ENCODE measurements around the gene LBX1.

The LBX1 gene

DNA sequence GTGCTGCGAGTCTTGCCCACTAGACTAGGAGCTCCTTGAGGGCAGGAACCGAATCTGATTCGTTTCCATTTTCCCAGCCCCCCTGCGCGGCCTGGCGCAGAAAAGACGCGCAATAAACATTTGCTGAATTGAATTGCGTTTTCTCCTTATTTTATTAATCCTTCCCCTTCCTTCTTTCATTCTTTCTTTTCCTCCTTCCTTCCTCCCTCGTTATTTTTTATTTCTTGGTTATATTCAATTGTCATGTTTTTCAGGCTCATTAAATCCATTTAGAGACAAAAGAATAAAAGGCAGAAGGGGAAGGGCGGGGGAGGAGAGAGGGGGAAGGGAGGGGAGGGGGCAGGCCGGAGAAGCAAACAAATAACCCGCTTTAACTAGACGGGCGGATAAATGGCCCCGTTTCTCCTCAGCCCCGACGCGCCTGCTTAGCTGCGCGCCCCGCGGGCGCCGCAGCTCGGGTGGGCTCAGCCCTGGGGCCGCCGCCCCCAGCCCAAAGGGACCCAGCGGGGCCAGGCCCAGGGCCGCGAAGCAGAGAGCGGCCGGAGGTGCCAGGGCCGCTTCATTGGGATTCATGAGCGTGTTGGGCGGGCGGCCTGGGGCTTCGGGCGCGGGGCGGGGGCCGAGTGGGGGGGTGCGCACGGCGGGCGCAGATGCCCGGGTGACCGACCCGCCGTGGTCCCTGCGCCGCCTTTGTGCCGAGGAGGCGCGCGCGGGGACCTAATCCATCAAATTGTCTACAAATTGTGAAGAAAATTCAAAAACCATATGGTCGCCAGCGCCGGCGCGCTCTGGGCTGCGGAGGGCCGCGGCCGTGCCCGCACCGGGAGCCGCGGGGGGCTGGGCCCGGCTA is 5.0 kb downstream of the LBX1 start:
- ATAC-seq (ENCODE audit: insufficient read depth, low read depth), result no peak
- Histone ChIP-seq H3K4me1 (ENCODE audit: insufficient read depth, low read length) (no peaks in the 10 kb centered on the region), H3K27me3 (ENCODE audit: insufficient read depth, low read length, poor library complexity) (peaks cover 27% of the 10 kb centered on the region), H3K4me2 (ENCODE audit: insufficient read depth, low read length) (no peak overlapping the region), H3K27ac (ENCODE audit: low read length) (no peak overlapping the region), H4K20me1 (ENCODE audit: insufficient read depth, low read length) (peaks cover 5% of the 10 kb centered on the region; the same call in 1 of the 2 replicates), H2AFZ (ENCODE audit: low read depth, low read length) (no peak overlapping the region), H3K4me3 (ENCODE audit: low read depth in 1 of 2, low read length in 2 of 2) (no peak overlapping the region), H3K9me3 (ENCODE audit: insufficient read depth, low read length, severe bottlenecking) (no peaks in the 10 kb centered on the region), H3K79me2 (ENCODE audit: insufficient read depth, low read length) (no peaks in the 10 kb centered on the region), H3K9ac (ENCODE audit: low read depth, low read length) (no peak overlapping the region), H3K36me3 (ENCODE audit: insufficient read depth, low read length) (no peaks in the 10 kb centered on the region)
- TF ChIP-seq, protein P1, sequence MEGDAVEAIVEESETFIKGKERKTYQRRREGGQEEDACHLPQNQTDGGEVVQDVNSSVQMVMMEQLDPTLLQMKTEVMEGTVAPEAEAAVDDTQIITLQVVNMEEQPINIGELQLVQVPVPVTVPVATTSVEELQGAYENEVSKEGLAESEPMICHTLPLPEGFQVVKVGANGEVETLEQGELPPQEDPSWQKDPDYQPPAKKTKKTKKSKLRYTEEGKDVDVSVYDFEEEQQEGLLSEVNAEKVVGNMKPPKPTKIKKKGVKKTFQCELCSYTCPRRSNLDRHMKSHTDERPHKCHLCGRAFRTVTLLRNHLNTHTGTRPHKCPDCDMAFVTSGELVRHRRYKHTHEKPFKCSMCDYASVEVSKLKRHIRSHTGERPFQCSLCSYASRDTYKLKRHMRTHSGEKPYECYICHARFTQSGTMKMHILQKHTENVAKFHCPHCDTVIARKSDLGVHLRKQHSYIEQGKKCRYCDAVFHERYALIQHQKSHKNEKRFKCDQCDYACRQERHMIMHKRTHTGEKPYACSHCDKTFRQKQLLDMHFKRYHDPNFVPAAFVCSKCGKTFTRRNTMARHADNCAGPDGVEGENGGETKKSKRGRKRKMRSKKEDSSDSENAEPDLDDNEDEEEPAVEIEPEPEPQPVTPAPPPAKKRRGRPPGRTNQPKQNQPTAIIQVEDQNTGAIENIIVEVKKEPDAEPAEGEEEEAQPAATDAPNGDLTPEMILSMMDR (IDR thresholded peaks at IDR 0.05; ENCODE audit: borderline replicate concordance, extremely low read depth, low read length, poor library complexity, severe bottlenecking), result no peak
- TF ChIP-seq EZH2 (IDR thresholded peaks at IDR 0.05; ENCODE audit: borderline replicate concordance, low read depth, low read length, severe bottlenecking), result no peak
- DNase-seq, result no peak

DNA sequence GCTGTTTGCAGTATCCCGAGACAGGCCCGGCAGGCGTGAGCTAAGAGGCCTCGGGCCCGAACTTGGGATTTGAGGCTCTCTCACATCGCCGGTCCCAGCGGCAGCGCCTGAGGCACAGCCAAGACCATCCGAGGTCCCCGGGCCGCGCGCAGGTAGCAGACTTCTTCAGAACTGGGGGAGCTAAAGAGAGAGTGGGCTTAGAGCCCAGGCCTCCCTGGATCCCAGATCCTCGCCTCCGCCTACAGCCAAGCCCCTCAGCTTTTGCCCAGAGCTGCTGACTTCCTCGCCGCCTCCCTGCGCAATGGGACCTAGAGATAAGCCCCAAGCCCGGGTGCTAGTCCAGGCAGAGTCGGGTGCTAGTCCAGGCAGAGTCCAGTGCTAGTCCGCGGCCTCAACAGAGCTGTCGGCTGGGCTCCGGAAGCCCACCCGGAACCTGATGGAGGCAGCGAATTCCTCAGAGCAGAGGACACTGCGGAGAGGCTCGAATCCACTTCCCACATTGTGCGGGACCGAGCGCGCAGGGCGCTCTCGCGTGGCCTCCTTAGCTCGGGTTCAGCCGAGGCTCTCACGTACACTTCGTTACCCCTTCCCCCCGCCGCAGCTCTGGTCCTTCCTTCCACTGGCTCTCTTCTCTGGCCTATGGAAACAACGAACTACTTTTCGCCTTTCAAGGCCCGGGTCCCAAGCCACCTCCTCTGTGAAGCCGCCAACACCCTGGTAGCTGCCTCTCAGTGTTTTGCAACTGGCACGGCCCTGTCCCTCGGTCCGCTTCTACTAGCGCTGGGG is 5.8 kb downstream of the LBX1 start:
- H3K27me3 ChIP-seq (ENCODE audit: insufficient read depth, low read length, poor library complexity), result peaks cover 29% of the 10 kb centered on the region
- H4K20me1 ChIP-seq (ENCODE audit: insufficient read depth, low read length), result peaks cover 5% of the 10 kb centered on the region; the same call in 1 of the 2 replicates
- no peak overlapping the region for H2AFZ ChIP-seq (ENCODE audit: low read depth, low read length)
- H3K27ac ChIP-seq (ENCODE audit: low read length), result no peak overlapping the region
- no peak overlapping the region for H3K9ac ChIP-seq (ENCODE audit: low read depth, low read length)
- H3K79me2 ChIP-seq (ENCODE audit: insufficient read depth, low read length), result no peaks in the 10 kb centered on the region
- no peaks in the 10 kb centered on the region for H3K4me1 ChIP-seq (ENCODE audit: insufficient read depth, low read length)
- no peak overlapping the region for H3K4me2 ChIP-seq (ENCODE audit: insufficient read depth, low read length)
- no peak for TF ChIP-seq EZH2 (IDR thresholded peaks at IDR 0.05; ENCODE audit: borderline replicate concordance, low read depth, low read length, severe bottlenecking)
- TF ChIP-seq, protein P1 (IDR thresholded peaks at IDR 0.05; ENCODE audit: borderline replicate concordance, extremely low read depth, low read length, poor library complexity, severe bottlenecking), result no peak
- H3K9me3 ChIP-seq (ENCODE audit: insufficient read depth, low read length, severe bottlenecking), result no peaks in the 10 kb centered on the region
- H3K36me3 ChIP-seq (ENCODE audit: insufficient read depth, low read length), result no peaks in the 10 kb centered on the region
- no peak for ATAC-seq (ENCODE audit: insufficient read depth, low read depth)
- DNase-seq, result no peak
- H3K4me3 ChIP-seq (ENCODE audit: low read depth in 1 of 2, low read length in 2 of 2), result no peak overlapping the region

DNA sequence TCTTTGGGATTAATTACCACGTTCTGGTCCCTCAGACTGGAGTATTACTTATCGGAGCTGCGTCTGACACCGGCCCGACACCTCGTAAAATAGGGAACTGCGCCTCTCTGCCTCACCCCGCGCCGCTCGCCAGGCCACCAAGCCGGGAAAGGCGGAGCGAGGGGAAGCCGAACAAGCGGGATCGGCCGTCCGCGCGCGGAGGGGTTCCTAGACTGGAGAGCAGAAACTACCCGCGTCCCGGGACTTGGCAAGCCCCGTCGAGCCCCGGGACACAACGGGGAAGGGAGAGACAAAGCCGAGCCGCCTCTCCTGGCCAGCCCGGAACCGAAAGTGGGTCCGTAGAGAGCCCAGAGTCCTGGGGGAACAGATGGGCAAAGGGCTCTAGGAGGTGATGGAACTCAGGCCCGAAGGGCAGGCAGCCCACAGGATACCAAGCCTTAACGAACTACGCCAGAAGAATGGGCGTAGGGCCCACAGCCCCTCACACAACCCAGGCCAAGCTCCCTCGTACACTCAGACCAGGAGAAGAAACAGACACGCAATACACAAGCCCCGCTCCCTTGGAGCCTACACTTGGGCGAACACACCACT is 6.5 kb downstream of the LBX1 start:
- H3K4me2 ChIP-seq (ENCODE audit: insufficient read depth, low read length), result no peak overlapping the region
- no peaks in the 10 kb centered on the region for H3K9me3 ChIP-seq (ENCODE audit: insufficient read depth, low read length, severe bottlenecking)
- DNase-seq, result no peak
- H3K4me3 ChIP-seq (ENCODE audit: low read depth in 1 of 2, low read length in 2 of 2), result no peak overlapping the region
- H3K27ac ChIP-seq (ENCODE audit: low read length), result no peak overlapping the region
- ATAC-seq (ENCODE audit: insufficient read depth, low read depth), result no peak
- H3K9ac ChIP-seq (ENCODE audit: low read depth, low read length), result no peak overlapping the region
- H3K27me3 ChIP-seq (ENCODE audit: insufficient read depth, low read length, poor library complexity), result peaks cover 30% of the 10 kb centered on the region
- no peaks in the 10 kb centered on the region for H3K36me3 ChIP-seq (ENCODE audit: insufficient read depth, low read length)
- TF ChIP-seq, protein P1 (IDR thresholded peaks at IDR 0.05; ENCODE audit: borderline replicate concordance, extremely low read depth, low read length, poor library complexity, severe bottlenecking), result no peak
- no peak overlapping the region for H2AFZ ChIP-seq (ENCODE audit: low read depth, low read length)
- no peaks in the 10 kb centered on the region for H3K79me2 ChIP-seq (ENCODE audit: insufficient read depth, low read length)
- no peaks in the 10 kb centered on the region for H3K4me1 ChIP-seq (ENCODE audit: insufficient read depth, low read length)
- peaks cover 5% of the 10 kb centered on the region; the same call in 1 of the 2 replicates for H4K20me1 ChIP-seq (ENCODE audit: insufficient read depth, low read length)
